HL-60/S4 treated with phorbol 12-myristate 13-acetate at 8.2 ng/mL for 4 days and 3 days (cell line): ENCODE data around the gene ZXDC.

Source experiments
- in situ Hi-C: fragments of 300-500 bp; cut with MboI; formaldehyde crosslinking; loops from 2 replicates; pipeline ENCODE4 v1.15.0; 2022; ENCODE audit warnings: low sequenced_read_pairs

ZXDC gene

DNA sequence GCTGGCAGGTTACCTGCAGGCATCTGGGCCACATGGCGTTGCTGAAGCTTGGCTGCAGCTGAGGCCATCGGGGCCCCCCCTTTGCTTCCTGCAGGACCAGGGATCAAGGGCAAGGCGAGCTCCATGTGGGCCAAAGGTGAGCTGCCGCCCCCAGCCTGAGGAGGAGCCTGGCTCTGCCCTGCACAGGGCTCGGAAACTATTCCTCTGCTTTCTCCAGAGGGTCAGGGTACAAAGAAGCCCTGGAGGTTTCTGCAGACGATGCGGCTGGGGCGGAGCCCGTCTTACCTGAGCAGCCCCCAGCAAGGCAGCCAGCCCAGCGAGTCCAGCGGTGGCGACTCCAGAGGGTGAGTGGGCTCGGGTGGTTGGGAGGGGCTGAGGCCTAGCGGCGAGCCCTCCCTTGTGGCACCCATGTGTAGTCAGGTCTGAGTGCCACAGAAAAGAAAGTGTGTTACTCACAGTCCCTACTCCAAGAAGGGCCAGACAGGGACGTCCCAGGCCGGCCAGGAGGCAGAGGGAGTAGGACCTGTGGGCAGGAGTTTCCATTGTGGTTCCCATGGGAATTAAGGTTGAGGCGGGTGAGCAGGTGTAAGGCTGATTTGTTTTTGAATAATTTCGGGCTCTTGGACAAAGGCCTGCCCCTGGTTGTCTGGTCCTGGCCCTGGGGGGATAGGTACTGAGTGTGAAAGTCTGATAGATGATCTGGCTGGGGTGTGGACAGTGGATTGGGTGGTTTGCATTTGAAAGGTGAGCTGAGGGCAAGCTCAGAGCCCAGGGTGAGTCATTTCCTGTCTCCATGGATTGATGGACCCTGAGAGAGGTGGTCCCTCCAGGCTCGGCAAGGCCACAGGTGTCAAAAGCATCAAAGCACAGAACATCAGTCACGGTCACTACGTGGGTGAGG lies 55.6 kb downstream of the ZXDC start:
- in situ Hi-C loops = no loop called here

DNA sequence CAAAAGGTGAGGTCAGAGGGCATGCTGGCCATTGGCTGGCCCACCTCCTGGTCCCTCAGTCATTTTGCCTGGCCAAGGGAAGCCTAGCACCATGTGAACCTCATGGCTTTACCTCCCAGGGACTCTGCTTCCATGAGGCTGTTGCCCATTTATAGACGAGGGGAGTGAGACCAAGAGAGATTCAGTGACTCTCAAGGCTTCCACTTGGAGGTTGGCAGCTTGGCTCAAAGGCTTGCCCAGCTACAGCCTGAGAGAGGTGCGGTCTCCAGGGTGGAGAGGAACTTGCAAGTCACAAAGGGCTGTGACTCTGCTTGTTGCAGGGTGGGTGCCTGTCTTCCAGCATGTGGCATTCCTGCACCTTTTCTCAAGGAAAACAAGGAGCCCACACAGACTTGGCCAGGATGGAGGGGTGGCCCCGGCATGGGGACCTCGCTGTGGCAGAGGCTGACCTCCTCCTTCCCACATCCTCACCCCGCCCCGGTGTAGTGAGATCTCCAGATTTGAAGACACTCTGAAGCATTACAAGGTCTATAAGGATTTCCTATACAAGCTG lies 56.5 kb downstream of the ZXDC start:
- in situ Hi-C loops = no loop called here

- in situ Hi-C loops = no loop called here
Measured at GRCh38 chr3:126418661-126419131, 57.0 kb downstream of the ZXDC start.

DNA sequence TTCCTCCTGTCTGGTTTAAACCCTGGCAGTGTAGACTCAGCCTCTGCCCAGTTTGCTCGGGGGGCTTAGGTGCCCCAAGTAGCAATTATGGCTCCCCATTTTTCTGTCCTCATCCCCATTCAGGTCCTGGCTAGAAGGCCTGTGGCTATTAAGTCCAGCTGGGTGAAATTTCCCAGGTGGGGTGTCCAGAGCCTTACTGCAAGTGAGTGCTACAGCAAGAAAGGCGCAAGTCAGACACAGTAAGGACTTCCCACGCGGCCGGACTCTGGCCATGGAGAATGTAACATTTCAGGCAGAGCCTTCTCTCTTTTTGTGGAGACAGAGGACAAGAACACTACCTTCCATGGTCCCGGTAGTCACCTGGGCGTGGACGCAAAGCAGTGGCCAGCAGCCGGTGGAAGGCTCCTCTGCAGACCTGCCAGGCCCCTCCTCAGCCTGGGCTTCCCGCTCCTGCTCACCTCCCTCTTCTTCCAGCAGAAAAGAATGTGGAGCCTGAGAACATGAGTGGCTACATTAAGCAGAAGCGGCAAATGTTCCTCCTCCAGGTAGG lies 57.6 kb downstream of the ZXDC start:
- in situ Hi-C loops = no loop called here

- in situ Hi-C loops = no loop called here
Measured at GRCh38 chr3:126417515-126417914, 58.2 kb downstream of the ZXDC start.

DNA sequence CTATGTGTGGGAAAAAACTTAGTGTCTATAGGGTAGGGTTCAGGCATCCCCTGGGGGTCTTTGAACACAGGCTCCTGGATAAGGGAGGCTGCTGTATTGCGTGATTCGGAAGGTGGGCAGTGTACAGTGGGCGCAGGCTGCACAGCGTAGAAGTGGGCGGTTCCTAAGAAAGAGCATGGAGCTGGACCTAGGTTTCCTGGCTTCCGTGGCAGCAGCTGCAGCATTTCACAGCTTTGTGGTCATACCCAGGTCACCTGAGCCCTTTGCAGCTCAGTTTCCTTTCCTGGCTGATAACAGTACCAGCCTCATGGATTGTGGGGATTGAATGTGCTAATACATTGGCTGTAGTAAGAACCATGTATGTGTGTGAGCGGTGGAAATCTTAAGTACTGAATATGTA lies 58.7 kb downstream of the ZXDC start:
- in situ Hi-C loops = no loop called here

- in situ Hi-C loops = no loop called here
Measured at GRCh38 chr3:126415661-126416591, 59.8 kb downstream of the ZXDC start.

DNA sequence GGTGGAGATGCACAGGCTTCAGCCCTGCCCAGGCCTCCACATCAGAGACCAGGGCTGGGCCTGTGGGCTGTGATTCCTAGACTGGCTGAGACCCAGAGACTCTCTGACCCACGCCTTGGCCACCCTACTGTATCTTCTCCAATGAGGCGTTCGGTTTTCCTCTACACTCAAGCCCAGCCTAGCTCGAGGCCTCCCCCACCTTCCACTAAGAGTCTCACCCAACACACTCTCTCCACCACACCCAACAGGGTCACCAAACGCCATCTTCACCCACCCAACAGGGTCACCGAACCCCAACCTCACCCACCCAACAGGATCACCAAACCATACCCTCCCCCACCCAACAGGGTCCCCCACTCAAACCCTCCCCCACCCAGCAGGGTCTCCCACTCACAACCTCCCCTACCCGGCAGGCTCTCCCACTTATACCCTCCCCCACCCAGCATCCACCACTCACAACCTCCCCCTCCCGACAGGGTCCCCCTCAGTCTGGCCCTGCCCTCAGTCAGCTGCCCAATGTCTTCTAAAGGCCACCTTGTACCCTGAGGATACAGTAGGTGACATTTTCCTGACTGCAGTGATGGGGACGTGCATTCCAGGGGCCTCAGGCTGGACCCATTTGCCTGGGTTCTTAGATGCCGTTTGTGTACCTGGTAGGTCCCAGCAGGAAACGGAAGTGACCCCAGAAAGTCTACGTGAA lies 60.6 kb downstream of the ZXDC start:
- in situ Hi-C loops = no loop called here

GRCh38 chr3:126414406-126414805 lies 61.3 kb downstream of the ZXDC start:
- in situ Hi-C loops = no loop called here

DNA sequence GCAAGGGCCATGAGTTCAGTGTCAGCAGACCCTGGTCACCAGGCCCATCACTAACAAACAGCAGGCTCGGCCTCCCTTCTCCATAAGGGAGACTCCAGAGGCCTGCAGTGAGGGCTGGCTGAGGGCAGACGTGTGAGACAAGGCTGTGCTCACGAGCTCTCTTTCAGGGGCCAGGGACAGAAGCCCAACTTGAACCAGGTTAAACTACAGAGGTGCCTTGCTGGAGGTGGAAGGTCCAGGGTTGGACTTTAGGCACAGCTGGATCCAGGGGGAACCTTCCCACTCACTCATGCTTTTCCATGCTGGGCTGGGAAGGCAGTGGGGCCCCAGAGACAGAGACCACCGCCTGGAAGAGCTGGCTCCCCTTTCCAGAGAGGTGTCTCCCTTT lies 62.0 kb downstream of the ZXDC start:
- in situ Hi-C loops = no loop called here

DNA sequence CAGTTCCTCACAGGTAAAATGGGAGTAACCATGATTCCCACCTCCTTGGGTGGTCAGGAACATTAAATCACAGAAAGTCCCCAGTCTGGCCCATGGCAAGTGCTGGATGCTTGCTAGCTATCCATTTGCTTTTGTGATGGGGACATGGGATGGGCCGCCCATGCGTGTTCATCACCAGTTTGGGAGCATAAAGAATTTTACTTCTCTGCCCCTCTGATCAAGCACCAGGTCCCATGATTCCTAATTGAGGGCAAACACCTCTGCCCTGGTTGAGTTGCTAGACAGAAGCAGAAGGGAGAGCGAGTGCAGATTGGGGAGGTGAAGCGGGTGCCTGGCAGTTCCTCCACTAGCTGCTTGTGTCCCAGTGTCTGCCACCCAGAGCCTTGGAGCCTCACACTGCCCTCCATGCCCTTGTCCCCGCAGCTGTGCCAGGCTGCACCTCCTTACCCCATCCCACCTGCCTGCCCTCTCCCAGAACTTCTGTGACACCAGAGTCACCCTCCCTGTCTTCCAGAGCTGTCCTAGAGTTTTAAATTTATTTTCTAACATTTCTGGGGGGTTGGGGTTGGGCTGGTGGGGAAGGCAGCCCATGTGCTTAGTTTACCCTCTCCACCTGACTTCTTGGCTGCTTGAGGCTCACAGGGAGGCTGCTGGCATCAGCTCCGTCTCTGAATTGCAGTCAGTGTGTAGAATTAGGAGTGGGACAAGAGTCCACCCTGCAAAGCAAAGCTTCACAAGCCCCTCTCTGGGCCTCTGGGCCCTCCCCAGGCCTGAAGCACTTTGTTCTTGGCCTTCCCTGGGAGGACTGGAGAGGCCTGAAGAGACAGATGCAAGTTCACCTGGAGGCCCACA lies 62.6 kb downstream of the ZXDC start:
- in situ Hi-C loops = no loop called here

GRCh38 chr3:126408099-126408498 lies 67.6 kb downstream of the ZXDC start:
- in situ Hi-C loops = no loop called here

GRCh38 chr3:126407412-126408044 lies 68.2 kb downstream of the ZXDC start:
- in situ Hi-C loops = no loop called here

GRCh38 chr3:126406389-126407296 lies 69.0 kb downstream of the ZXDC start:
- in situ Hi-C loops = no loop called here

DNA sequence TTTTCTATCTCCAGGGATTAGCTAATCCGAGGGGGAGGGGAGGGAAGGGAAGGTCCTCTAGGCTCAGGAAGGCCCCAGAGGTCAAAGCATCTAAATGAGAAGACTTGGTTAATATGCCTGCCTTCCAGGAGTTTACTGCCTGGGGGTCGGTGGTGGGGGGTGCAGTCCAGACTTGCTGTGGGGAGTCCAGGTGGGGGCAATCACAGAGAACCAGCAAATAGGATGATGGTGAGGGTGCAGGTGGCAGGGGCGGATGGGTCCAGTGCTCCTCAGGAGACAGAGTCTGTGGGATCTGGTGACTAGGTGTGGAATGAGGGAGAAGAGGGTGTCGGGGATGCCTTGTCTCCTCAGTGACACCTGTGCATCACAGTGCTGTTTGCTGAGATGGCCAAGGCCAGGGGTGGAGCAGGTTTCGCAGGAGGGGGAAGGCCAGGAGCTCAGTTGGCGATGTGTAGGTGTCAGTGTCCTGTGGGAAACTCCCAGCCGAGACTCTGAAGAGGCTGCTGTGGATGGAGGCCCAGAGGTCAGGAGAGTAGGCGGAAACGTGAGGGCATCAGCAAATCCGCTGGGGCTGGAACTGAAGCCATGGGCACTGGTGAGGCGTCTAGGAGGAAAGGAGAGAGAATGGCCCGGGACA lies 72.9 kb downstream of the ZXDC start:
- in situ Hi-C loops = no loop called here

DNA sequence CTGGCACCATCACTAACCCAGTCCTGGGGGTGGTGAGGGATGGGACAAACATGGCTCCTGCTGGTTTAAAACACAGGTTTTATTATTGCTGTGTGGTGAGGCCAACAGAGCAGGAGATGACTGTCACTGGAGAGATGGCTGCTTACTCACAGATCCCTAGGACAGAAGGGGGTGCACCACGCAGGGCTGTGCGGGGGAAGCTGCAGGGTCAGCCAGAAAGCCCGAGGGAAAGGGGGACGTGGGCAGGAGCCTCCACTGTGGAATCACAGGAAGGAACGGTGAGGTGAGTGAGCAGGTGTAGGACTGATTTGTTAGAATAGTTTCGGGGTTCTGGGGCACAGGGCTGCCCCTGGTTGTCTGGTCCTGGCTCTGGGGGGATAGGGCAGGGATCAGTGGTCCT lies 73.5 kb downstream of the ZXDC start:
- in situ Hi-C loops = no loop called here

DNA sequence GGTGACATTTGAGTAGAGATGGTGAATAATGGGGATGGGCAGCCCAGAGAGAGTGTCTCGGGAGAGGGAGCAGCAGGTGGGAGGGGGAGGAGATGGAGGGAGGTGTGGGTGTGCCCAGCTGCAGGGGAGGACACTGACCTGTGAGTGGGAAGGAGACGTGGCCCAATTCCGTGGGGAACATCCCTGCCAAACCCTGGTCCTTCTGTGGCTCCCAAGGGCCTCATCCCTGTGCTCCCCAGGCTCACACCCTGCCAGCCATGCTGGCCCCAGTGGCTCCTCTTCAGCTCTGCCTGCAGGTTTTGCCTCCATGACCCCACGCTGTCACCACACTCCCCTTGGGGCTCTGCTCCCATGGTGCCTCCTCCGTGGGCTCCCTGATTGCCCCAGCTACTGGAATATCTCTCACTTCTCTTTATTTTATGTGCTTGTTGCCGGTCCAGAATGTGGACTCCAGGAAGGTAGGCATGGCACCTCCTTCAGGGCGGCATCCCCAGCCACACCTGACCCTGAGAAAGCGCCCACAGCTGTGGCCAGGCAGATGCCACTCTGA lies 74.0 kb downstream of the ZXDC start:
- in situ Hi-C loops = no loop called here
